GM23338 (cell line): ENCODE results near the gene CNPPD1. TPM values are rescaled to one million over a fixed set of nuclear protein-coding genes. Genes with fewer than 3 reads are reported as not detected.

Experiments used
- ATAC-seq: fragments of 200-7000 bp; cut with Tn5 transposase; 3 replicates; pipeline ENCODE4 v1.9.1; 2020
- DNase-seq: peaks from one replicate; pipeline ENCODE4 v3.0.0-alpha.2; 2015; ENCODE audit warnings: low spot score
- H2AFZ ChIP-seq: fragments of 200-600 bp; sonication (generic); 2 replicates; pipeline ENCODE4 v1.8.0; 2016; ENCODE audit warnings: antibody characterized with exemption, mild to moderate bottlenecking, moderate library complexity
- H3F3A ChIP-seq: fragments of 200-600 bp; sonication (generic); replicated peaks from 2 replicates; pipeline ENCODE4 v1.8.0; 2017; ENCODE audit warnings: antibody characterized with exemption, mixed run types, low read depth
- H3K27ac ChIP-seq: fragments of 200-600 bp; sonication (generic); 2 replicates; pipeline ENCODE4 v1.6.1; 2016; ENCODE audit warnings: low read depth
- H3K27me3 ChIP-seq: fragments of 200-600 bp; sonication (generic); 2 replicates; pipeline ENCODE4 v1.8.0; 2016; ENCODE audit warnings: mild to moderate bottlenecking, mixed run types, moderate library complexity; ENCODE audit not compliant: insufficient read depth
- H3K36me3 ChIP-seq: fragments of 200-600 bp; sonication (generic); 2 replicates; pipeline ENCODE4 v1.8.0; 2016; ENCODE audit warnings: mild to moderate bottlenecking; ENCODE audit not compliant: insufficient read depth
- H3K4me1 ChIP-seq: fragments of 200-600 bp; sonication (generic); 2 replicates; pipeline ENCODE4 v1.8.0; 2016; ENCODE audit warnings: mild to moderate bottlenecking, moderate library complexity; ENCODE audit not compliant: insufficient read depth
- H3K4me2 ChIP-seq: fragments of 200-600 bp; sonication (generic); 2 replicates; pipeline ENCODE4 v1.7.1; 2017; ENCODE audit warnings: mixed run types
- H3K4me3 ChIP-seq: fragments of 200-600 bp; sonication (generic); 2 replicates; pipeline ENCODE4 v1.6.1; 2016; ENCODE audit warnings: mixed run types
- H3K79me2 ChIP-seq: fragments of 200-600 bp; sonication (generic); replicated peaks from 2 replicates; pipeline ENCODE4 v1.8.0; 2017; ENCODE audit warnings: mild to moderate bottlenecking; ENCODE audit not compliant: insufficient read depth
- H3K9me2 ChIP-seq: fragments of 200-600 bp; sonication (generic); 2 replicates; pipeline ENCODE4 v1.8.0; 2017; ENCODE audit not compliant: insufficient read depth
- H4K20me1 ChIP-seq: fragments of 200-600 bp; sonication (generic); replicated peaks from 2 replicates; pipeline ENCODE4 v1.8.0; 2017; ENCODE audit warnings: mild to moderate bottlenecking; ENCODE audit not compliant: insufficient read depth
- H3K27ac Mint-ChIP-seq: 2 replicates; pipeline ENCODE4 v1.8.0; 2020; ENCODE audit warnings: inconsistent platforms, mild to moderate bottlenecking, moderate library complexity, mixed read lengths
- H3K27me3 Mint-ChIP-seq: 3 replicates; pipeline ENCODE4 v1.8.0; 2022; ENCODE audit warnings: low read depth, mild to moderate bottlenecking, moderate library complexity, mixed read lengths, inconsistent platforms; ENCODE audit not compliant: insufficient read depth, poor library complexity
- H3K36me3 Mint-ChIP-seq: 3 replicates; pipeline ENCODE4 v1.8.0; 2021; ENCODE audit warnings: low read depth, mild to moderate bottlenecking, inconsistent platforms, moderate library complexity, mixed read lengths
- H3K4me1 Mint-ChIP-seq: 3 replicates; pipeline ENCODE4 v1.8.0; 2020; ENCODE audit warnings: mild to moderate bottlenecking, inconsistent platforms, mixed read lengths
- H3K4me3 Mint-ChIP-seq: 3 replicates; pipeline ENCODE4 v1.8.0; 2021; ENCODE audit warnings: moderate library complexity, mild to moderate bottlenecking, inconsistent platforms, mixed read lengths
- H3K9me3 Mint-ChIP-seq: 3 replicates; pipeline ENCODE4 v1.8.0; 2020; ENCODE audit warnings: moderate library complexity, mild to moderate bottlenecking, inconsistent platforms, mixed read lengths
- ETS1 ChIP-seq: IDR thresholded peaks from 2 replicates; pipeline ENCODE4 v1.6.1; 2016; ENCODE audit warnings: antibody characterized with exemption
- EZH2phosphoT487 ChIP-seq: fragments of 200-600 bp; sonication (generic); IDR thresholded peaks from one replicate; pipeline ENCODE4 v1.8.1; 2018; ENCODE audit warnings: antibody characterized with exemption; ENCODE audit not compliant: unreplicated experiment
- NANOG ChIP-seq: IDR thresholded peaks from 2 replicates; pipeline ENCODE4 v1.6.1; 2016; ENCODE audit warnings: antibody characterized with exemption, borderline replicate concordance
- POLR2AphosphoS5 ChIP-seq: IDR thresholded peaks from 2 replicates; pipeline ENCODE4 v1.6.1; 2016; ENCODE audit warnings: antibody characterized with exemption, low read depth
- ZNF114 ChIP-seq: fragments of 250-450 bp; sonication (Bioruptor Pico); IDR thresholded peaks from 2 replicates; pipeline ENCODE4 v1.5.0; 2020; ENCODE audit warnings: mild to moderate bottlenecking, moderate library complexity
- ZNF331 ChIP-seq: fragments of 250-450 bp; sonication (Bioruptor Pico); IDR thresholded peaks from 2 replicates; pipeline ENCODE4 v1.5.0; 2020; ENCODE audit warnings: low read depth, mild to moderate bottlenecking, moderate library complexity
- ZNF462 ChIP-seq: fragments of 250-450 bp; sonication (Bioruptor Pico); IDR thresholded peaks from 2 replicates; pipeline ENCODE4 v1.5.0; 2020; ENCODE audit warnings: mild to moderate bottlenecking, moderate library complexity
- polyA plus RNA-seq: library from polyadenylated mRNA; unstranded; fragments of >200 nt; fragmentation: Nextera tagmentation; extraction: Ambion mirVana; gene quantifications from 2 replicates; pipeline ENCODE4 v1.2.1, GENCODE V29; 2016
- total RNA-seq: library from RNA; depleted of rRNA; stranded (reverse); fragments of >200 nt; shearing (Covaris generic); gene quantifications from 2 replicates; pipeline ENCODE4 v1.2.3, GENCODE V29; 2014

Gene CNPPD1
- total and polyA plus RNA-seq, 2 experiments from 2014 or later = 18.0 to 18.2 TPM

GRCh38 chr2:219221957-219222518 is 45.3 kb upstream of the CNPPD1 start:
- Mint-ChIP-seq H3K36me3 (peaks cover 44% of the 10 kb centered on the region), H3K9me3 (no peaks in the 10 kb centered on the region), H3K27me3 (peaks cover 15% of the 10 kb centered on the region), H3K4me1 (peaks cover 12% of the 10 kb centered on the region), H3K4me3 (no peak overlapping the region), H3K27ac (no peak overlapping the region)
- DNase-seq = no peak
- Histone ChIP-seq H3K4me2 (no peak overlapping the region), H3K36me3 (peaks cover 5% of the 10 kb centered on the region; the same call in 1 of the 2 replicates), H3K9me2 (no peaks in the 10 kb centered on the region), H3K27me3 (no peaks in the 10 kb centered on the region), H3K27ac (no peak overlapping the region), H3F3A (peaks cover 9% of the 10 kb centered on the region; the same call in 1 of the 2 replicates), H2AFZ (no peak overlapping the region), H3K4me3 (no peak overlapping the region), H3K79me2 (no peaks in the 10 kb centered on the region), H4K20me1 (no peaks in the 10 kb centered on the region; the same call in 1 of the 2 replicates), H3K4me1 (peaks cover 14% of the 10 kb centered on the region)
- ATAC-seq = no peak
- TF ChIP-seq EZH2phosphoT487 (no peak), ZNF114 (CRISPR knock-in tag) (no peak), NANOG (no peak), ZNF462 (no peak)

GRCh38 chr2:219220652-219221402 is 44.1 kb upstream of the CNPPD1 start:
- Histone ChIP-seq H3F3A (peaks cover 9% of the 10 kb centered on the region; the same call in 1 of the 2 replicates), H3K36me3 (peaks cover 5% of the 10 kb centered on the region; the same call in 1 of the 2 replicates), H2AFZ (no peak overlapping the region), H3K27ac (no peak overlapping the region), H3K27me3 (no peaks in the 10 kb centered on the region), H4K20me1 (no peaks in the 10 kb centered on the region; the same call in 1 of the 2 replicates), H3K4me3 (no peak overlapping the region), H3K9me2 (no peaks in the 10 kb centered on the region), H3K79me2 (no peaks in the 10 kb centered on the region), H3K4me1 (peaks cover 17% of the 10 kb centered on the region), H3K4me2 (no peak overlapping the region)
- H3K27ac Mint-ChIP-seq = no peak overlapping the region
- DNase-seq (no peak), ATAC-seq (no peak)
- peaks cover 50% of the 10 kb centered on the region for H3K36me3 Mint-ChIP-seq
- H3K9me3 Mint-ChIP-seq = no peaks in the 10 kb centered on the region
- H3K4me1 Mint-ChIP-seq = peaks cover 21% of the 10 kb centered on the region
- no peak overlapping the region for H3K4me3 Mint-ChIP-seq
- H3K27me3 Mint-ChIP-seq = peaks cover 15% of the 10 kb centered on the region
- TF ChIP-seq ETS1 = no peak
- TF ChIP-seq EZH2phosphoT487 = no peak
- no peak for TF ChIP-seq POLR2AphosphoS5
- no peak for TF ChIP-seq ZNF331 (CRISPR knock-in tag)
